SH-SY5Y (cell line): ENCODE data around the gene NR1I3.

Source experiments
- GATA2 ChIP-seq: IDR thresholded peaks from 2 replicates; pipeline ENCODE4 v1.6.1; 2011; ENCODE audit warnings: mild to moderate bottlenecking, low read depth, low read length
- GATA3 ChIP-seq: IDR thresholded peaks from 2 replicates; pipeline ENCODE4 v1.6.1; 2011; ENCODE audit warnings: low read depth, mild to moderate bottlenecking, low read length, moderate library complexity

Gene NR1I3

GRCh38 chr1:161238039-161238473 lies at the start of gene NR1I3:
NR1I3 (minus strand) TSS chr1:161238203; CDS start chr1:161236565, 1,638 bp downstream.
- no peak for TF ChIP-seq GATA2
- no peak for TF ChIP-seq GATA3

GRCh38 chr1:161287482-161288054 lies 49.6 kb upstream of the NR1I3 start:
- TF ChIP-seq GATA2 (no peak), GATA3 (no peak)

- TF ChIP-seq GATA2 (no peak), GATA3 (no peak)
Observed at GRCh38 chr1:161285521-161285920, 47.5 kb upstream of the NR1I3 start.

- TF ChIP-seq GATA3 (no peak), GATA2 (no peak)
Observed at GRCh38 chr1:161285113-161285512, 47.1 kb upstream of the NR1I3 start.

GRCh38 chr1:161282991-161283390 lies 45.0 kb upstream of the NR1I3 start:
- TF ChIP-seq GATA2 (no peak), GATA3 (no peak)

GRCh38 chr1:161274874-161275273 lies 36.9 kb upstream of the NR1I3 start:
- TF ChIP-seq GATA2 (peak; percentile 78), GATA3 (peak; percentile 32; the same call in 1 of the 2 replicates)

GRCh38 chr1:161273402-161273801 lies 35.4 kb upstream of the NR1I3 start:
- TF ChIP-seq GATA2 = no peak
- no peak for TF ChIP-seq GATA3

- TF ChIP-seq GATA2 = no peak
- TF ChIP-seq GATA3 = no peak
Observed at GRCh38 chr1:161267321-161267720, 29.3 kb upstream of the NR1I3 start.

- no peak for TF ChIP-seq GATA3
- no peak for TF ChIP-seq GATA2
Observed at GRCh38 chr1:161266836-161267235, 28.8 kb upstream of the NR1I3 start.

- no peak for TF ChIP-seq GATA3
- no peak for TF ChIP-seq GATA2
Observed at GRCh38 chr1:161266202-161266601, 28.2 kb upstream of the NR1I3 start.

- TF ChIP-seq GATA3 (no peak), GATA2 (no peak)
Observed at GRCh38 chr1:161265305-161265704, 27.3 kb upstream of the NR1I3 start.

GRCh38 chr1:161261261-161262235 lies 23.5 kb upstream of the NR1I3 start:
- TF ChIP-seq GATA2 (no peak), GATA3 (no peak)

- TF ChIP-seq GATA2 = no peak
- no peak for TF ChIP-seq GATA3
Observed at GRCh38 chr1:161260376-161261260, 22.6 kb upstream of the NR1I3 start.

GRCh38 chr1:161259765-161260164 lies 21.8 kb upstream of the NR1I3 start:
- TF ChIP-seq GATA3 = no peak
- TF ChIP-seq GATA2 = no peak

- TF ChIP-seq GATA2 (no peak), GATA3 (no peak)
Observed at GRCh38 chr1:161259345-161259702, 21.3 kb upstream of the NR1I3 start.
